HepG2 (cell line): Measurements from ENCODE around the gene SLC38A3. TPM values are rescaled to one million over a fixed set of nuclear protein-coding genes. Genes with fewer than 3 reads are reported as not detected.

ENCODE experiments used
- CBX2 ChIP-seq, 2 experiments: fragments of 200-600 bp in 1 of 2; sonication (generic); formaldehyde crosslinking in 1 of 2; IDR thresholded peaks; 2 replicates each; pipeline versions ENCODE4 v1.7.0 to v1.8.1; 2018 to 2022; ENCODE audit warnings: low read depth in 2 of 2, low read length in 1 of 2, mild to moderate bottlenecking in 1 of 2, missing genetic modification reagents in 1 of 2
- DPF2 ChIP-seq: sonication (generic); formaldehyde crosslinking; IDR thresholded peaks from 2 replicates; pipeline ENCODE4 v1.4.0; 2020; ENCODE audit warnings: mild to moderate bottlenecking, low read depth, missing genetic modification reagents, borderline replicate concordance
- ISL2 ChIP-seq: sonication (generic); formaldehyde crosslinking; IDR thresholded peaks from 2 replicates; pipeline ENCODE4 v1.5.0; 2020; ENCODE audit warnings: missing genetic modification reagents
- KDM3A ChIP-seq: IDR thresholded peaks from 2 replicates; pipeline ENCODE4 v1.6.1; 2018; ENCODE audit warnings: low read depth, missing compliant biosample characterization
- KMT2A ChIP-seq: sonication (generic); formaldehyde crosslinking; IDR thresholded peaks from 2 replicates; pipeline ENCODE4 v1.4.0; 2020; ENCODE audit warnings: missing genetic modification reagents
- NR2F1 ChIP-seq, 2 experiments: fragments of 450-650 bp in 1 of 2; formaldehyde crosslinking in 1 of 2; IDR thresholded peaks; 2 replicates each; pipeline versions ENCODE4 v1.5.0 to v1.6.1; 2016 to 2020; ENCODE audit warnings: mild to moderate bottlenecking in 1 of 2, missing compliant biosample characterization in 1 of 2, missing genetic modification reagents in 1 of 2, moderate library complexity in 1 of 2
- PRPF4 ChIP-seq: fragments of 200-400 bp; formaldehyde crosslinking; IDR thresholded peaks from 2 replicates; pipeline ENCODE4 v1.6.1; 2016; ENCODE audit warnings: low read length, low read depth; ENCODE audit not compliant: poor library complexity, severe bottlenecking
- SMAD9 ChIP-seq: sonication (generic); formaldehyde crosslinking; IDR thresholded peaks from 2 replicates; pipeline ENCODE4 v1.5.1; 2020; ENCODE audit warnings: mild to moderate bottlenecking, missing genetic modification reagents
- SOX5 ChIP-seq: IDR thresholded peaks from 2 replicates; pipeline ENCODE4 v1.6.1; 2016; ENCODE audit warnings: borderline replicate concordance
- ZFP62 ChIP-seq: sonication (generic); formaldehyde crosslinking; IDR thresholded peaks from 2 replicates; pipeline ENCODE4 v1.4.0; 2020; ENCODE audit warnings: missing genetic modification reagents
- ZNF557 ChIP-seq: sonication (generic); formaldehyde crosslinking; IDR thresholded peaks from 2 replicates; pipeline ENCODE4 v1.4.0; 2020; ENCODE audit warnings: missing genetic modification reagents
- ZNF605 ChIP-seq: sonication (generic); formaldehyde crosslinking; IDR thresholded peaks from 2 replicates; pipeline ENCODE4 v1.8.0; 2022; ENCODE audit warnings: mild to moderate bottlenecking, missing genetic modification reagents
- ZNF607 ChIP-seq: sonication (generic); formaldehyde crosslinking; IDR thresholded peaks from 2 replicates; pipeline ENCODE4 v1.5.1; 2020; ENCODE audit warnings: missing genetic modification reagents, mild to moderate bottlenecking, borderline replicate concordance
- ZNF660 ChIP-seq: sonication (generic); formaldehyde crosslinking; IDR thresholded peaks from 2 replicates; pipeline ENCODE4 v1.5.1; 2020; ENCODE audit warnings: mild to moderate bottlenecking, low read depth, missing genetic modification reagents, borderline replicate concordance
- polyA plus RNA-seq, 8 experiments: library from polyadenylated mRNA; depleted of rRNA in 3 of 8; stranded (reverse) in 7 of 8; unstranded in 1 of 8; fragments of >200 nt; fragmentation: Illumina TruSeq in 4 of 8; extraction: Trizol in 4 of 8; gene quantifications; 2 replicates each; pipeline versions ENCODE4 v1.2.1 to v1.2.3, GENCODE V29; 2011 to 2016; ENCODE audit warnings: low read depth in 4 of 8, missing spikeins in 1 of 8, mixed read lengths in 1 of 8; ENCODE audit not compliant: insufficient read depth in 1 of 8
- total RNA-seq, 5 experiments: library from RNA; depleted of rRNA; stranded (reverse); fragments of >200 nt; fragmentation: Illumina TruSeq; extraction: Trizol; gene quantifications; 2 replicates each; pipeline ENCODE4 v1.2.3, GENCODE V29; 2016; ENCODE audit warnings: low read depth in 1 of 5
- TF ChIP-seq, protein P1 (sequence below): IDR thresholded peaks from 2 replicates; pipeline ENCODE4 v1.6.1; 2012; ENCODE audit warnings: inconsistent platforms
- TF ChIP-seq, protein P2 (sequence below): sonication (generic); formaldehyde crosslinking; IDR thresholded peaks from 2 replicates; pipeline ENCODE4 v1.5.0; 2020; ENCODE audit warnings: mild to moderate bottlenecking, missing genetic modification reagents, borderline replicate concordance
- TF ChIP-seq, protein P3 (sequence below): sonication (generic); formaldehyde crosslinking; IDR thresholded peaks from 2 replicates; pipeline ENCODE4 v1.4.0; 2020; ENCODE audit warnings: missing genetic modification reagents, mild to moderate bottlenecking, borderline replicate concordance
- TF ChIP-seq, protein P4 (sequence below): sonication (generic); formaldehyde crosslinking; IDR thresholded peaks from 2 replicates; pipeline ENCODE4 v1.4.0; 2020; ENCODE audit warnings: missing genetic modification reagents

Gene SLC38A3
- total and polyA plus RNA-seq, 2 of the 13 experiments (the other 11 are each of a cell fraction or from before 2014, with no cell fraction given), result 29.8 to 164 TPM

DNA sequence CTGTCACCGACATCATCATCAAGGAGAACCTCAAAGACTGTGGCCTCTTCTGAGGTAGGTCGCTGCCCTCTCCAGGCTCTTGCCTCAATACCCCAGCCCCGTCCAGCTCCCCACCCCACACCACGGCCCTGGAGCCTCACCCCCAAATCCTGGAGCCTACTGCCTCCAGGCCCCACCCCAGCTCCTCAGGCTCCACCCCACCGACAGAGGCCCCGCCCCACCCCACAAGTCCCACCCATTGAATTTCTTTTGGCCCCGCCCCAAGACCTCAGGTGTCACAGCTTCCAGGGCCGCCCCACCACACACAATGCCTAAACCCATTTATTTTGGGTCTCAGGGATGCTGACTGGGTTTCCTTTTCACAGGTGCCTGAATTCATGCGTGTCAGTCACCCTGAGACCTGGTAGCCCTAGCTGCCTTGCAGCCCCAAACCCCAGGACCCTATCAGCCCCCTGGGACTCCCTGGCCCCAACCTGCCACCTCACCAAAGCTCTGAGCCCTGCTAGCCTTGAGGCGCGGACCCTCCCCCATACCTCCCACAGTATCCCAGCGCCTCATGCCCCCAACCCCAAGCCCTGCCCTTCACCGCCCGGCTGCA, 10.1 kb upstream of the SLC38A3 start (continued):
- TF ChIP-seq, protein P1, sequence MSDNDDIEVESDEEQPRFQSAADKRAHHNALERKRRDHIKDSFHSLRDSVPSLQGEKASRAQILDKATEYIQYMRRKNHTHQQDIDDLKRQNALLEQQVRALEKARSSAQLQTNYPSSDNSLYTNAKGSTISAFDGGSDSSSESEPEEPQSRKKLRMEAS, result no peak
- TF ChIP-seq ZNF605 (no peak), ZNF607 (CRISPR knock-in tag) (no peak), ISL2 (CRISPR knock-in tag) (peak; percentile 15; the same call in 1 of the 2 replicates), PRPF4 (no peak), NR2F1 (CRISPR knock-in tag; IDR thresholded peaks at IDR 0.05) (no peak), ZNF557 (no peak), SMAD9 (no peak), SOX5 (CRISPR knock-in tag) (0 out of 2 replicates have a peak, but pooled peaks have one; percentile 1), ZFP62 (no peak), CBX2 (IDR thresholded peaks at IDR 0.05; ENCODE audit: low read depth, low read length) (no peak), CBX2 (CRISPR knock-in tag; IDR thresholded peaks at IDR 0.05; ENCODE audit: low read depth) (no peak), DPF2 (CRISPR knock-in tag) (0 out of 2 replicates have a peak, but pooled peaks have one; percentile 3), ZNF660 (CRISPR knock-in tag) (no peak), KMT2A (CRISPR knock-in tag) (0 out of 2 replicates have a peak, but pooled peaks have one; percentile 6), KDM3A (CRISPR knock-in tag) (no peak)
- TF ChIP-seq, protein P2, sequence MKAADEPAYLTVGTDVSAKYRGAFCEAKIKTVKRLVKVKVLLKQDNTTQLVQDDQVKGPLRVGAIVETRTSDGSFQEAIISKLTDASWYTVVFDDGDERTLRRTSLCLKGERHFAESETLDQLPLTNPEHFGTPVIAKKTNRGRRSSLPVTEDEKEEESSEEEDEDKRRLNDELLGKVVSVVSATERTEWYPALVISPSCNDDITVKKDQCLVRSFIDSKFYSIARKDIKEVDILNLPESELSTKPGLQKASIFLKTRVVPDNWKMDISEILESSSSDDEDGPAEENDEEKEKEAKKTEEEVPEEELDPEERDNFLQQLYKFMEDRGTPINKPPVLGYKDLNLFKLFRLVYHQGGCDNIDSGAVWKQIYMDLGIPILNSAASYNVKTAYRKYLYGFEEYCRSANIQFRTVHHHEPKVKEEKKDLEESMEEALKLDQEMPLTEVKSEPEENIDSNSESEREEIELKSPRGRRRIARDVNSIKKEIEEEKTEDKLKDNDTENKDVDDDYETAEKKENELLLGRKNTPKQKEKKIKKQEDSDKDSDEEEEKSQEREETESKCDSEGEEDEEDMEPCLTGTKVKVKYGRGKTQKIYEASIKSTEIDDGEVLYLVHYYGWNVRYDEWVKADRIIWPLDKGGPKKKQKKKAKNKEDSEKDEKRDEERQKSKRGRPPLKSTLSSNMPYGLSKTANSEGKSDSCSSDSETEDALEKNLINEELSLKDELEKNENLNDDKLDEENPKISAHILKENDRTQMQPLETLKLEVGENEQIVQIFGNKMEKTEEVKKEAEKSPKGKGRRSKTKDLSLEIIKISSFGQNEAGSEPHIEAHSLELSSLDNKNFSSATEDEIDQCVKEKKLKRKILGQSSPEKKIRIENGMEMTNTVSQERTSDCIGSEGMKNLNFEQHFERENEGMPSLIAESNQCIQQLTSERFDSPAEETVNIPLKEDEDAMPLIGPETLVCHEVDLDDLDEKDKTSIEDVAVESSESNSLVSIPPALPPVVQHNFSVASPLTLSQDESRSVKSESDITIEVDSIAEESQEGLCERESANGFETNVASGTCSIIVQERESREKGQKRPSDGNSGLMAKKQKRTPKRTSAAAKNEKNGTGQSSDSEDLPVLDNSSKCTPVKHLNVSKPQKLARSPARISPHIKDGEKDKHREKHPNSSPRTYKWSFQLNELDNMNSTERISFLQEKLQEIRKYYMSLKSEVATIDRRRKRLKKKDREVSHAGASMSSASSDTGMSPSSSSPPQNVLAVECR (CRISPR knock-in tag), result no peak
- TF ChIP-seq, protein P3, sequence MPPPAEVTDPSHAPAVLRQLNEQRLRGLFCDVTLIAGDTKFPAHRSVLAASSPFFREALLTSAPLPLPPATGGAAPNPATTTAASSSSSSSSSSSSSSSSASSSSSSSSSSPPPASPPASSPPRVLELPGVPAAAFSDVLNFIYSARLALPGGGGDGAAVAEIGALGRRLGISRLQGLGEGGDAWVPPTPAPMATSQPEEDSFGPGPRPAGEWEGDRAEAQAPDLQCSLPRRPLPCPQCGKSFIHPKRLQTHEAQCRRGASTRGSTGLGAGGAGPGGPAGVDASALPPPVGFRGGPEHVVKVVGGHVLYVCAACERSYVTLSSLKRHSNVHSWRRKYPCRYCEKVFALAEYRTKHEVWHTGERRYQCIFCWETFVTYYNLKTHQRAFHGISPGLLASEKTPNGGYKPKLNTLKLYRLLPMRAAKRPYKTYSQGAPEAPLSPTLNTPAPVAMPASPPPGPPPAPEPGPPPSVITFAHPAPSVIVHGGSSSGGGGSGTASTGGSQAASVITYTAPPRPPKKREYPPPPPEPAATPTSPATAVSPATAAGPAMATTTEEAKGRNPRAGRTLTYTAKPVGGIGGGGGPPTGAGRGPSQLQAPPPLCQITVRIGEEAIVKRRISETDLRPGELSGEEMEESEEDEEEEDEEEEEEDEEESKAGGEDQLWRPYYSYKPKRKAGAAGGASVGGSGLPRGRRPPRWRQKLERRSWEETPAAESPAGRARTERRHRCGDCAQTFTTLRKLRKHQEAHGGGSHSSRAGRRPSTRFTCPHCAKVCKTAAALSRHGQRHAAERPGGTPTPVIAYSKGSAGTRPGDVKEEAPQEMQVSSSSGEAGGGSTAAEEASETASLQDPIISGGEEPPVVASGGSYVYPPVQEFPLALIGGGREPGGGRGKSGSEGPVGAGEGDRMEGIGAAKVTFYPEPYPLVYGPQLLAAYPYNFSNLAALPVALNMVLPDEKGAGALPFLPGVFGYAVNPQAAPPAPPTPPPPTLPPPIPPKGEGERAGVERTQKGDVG (CRISPR knock-in tag), result no peak
- TF ChIP-seq, protein P4, sequence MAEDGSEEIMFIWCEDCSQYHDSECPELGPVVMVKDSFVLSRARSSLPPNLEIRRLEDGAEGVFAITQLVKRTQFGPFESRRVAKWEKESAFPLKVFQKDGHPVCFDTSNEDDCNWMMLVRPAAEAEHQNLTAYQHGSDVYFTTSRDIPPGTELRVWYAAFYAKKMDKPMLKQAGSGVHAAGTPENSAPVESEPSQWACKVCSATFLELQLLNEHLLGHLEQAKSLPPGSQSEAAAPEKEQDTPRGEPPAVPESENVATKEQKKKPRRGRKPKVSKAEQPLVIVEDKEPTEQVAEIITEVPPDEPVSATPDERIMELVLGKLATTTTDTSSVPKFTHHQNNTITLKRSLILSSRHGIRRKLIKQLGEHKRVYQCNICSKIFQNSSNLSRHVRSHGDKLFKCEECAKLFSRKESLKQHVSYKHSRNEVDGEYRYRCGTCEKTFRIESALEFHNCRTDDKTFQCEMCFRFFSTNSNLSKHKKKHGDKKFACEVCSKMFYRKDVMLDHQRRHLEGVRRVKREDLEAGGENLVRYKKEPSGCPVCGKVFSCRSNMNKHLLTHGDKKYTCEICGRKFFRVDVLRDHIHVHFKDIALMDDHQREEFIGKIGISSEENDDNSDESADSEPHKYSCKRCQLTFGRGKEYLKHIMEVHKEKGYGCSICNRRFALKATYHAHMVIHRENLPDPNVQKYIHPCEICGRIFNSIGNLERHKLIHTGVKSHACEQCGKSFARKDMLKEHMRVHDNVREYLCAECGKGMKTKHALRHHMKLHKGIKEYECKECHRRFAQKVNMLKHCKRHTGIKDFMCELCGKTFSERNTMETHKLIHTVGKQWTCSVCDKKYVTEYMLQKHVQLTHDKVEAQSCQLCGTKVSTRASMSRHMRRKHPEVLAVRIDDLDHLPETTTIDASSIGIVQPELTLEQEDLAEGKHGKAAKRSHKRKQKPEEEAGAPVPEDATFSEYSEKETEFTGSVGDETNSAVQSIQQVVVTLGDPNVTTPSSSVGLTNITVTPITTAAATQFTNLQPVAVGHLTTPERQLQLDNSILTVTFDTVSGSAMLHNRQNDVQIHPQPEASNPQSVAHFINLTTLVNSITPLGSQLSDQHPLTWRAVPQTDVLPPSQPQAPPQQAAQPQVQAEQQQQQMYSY, result peak; percentile 31; the same call in 1 of the 2 replicates
